Measurements from ENCODE around the gene ASAP2.

Gene ASAP2

GRCh38 chr2:9287400-9288045 lies 80.9 kb downstream of the ASAP2 start:
- TF ChIP-seq CTCF (IDR thresholded peaks at IDR 0.05; ENCODE audit: extremely low read depth, insufficient read depth, missing control alignments) = no peak
- no peak for DNase-seq (ENCODE audit: low spot score)
- in situ Hi-C loops (cut with MboI; ENCODE audit: low pct_unique_long_range_greater_than_20kb, low sequenced_read_pairs, unreplicated experiment) = no loop called here

- DNase-seq (ENCODE audit: low spot score) = no peak
- in situ Hi-C loops (cut with MboI; ENCODE audit: low pct_unique_long_range_greater_than_20kb, low sequenced_read_pairs, unreplicated experiment) = no loop called here
- TF ChIP-seq CTCF (IDR thresholded peaks at IDR 0.05; ENCODE audit: extremely low read depth, insufficient read depth, missing control alignments) = no peak
These were observed 81.6 kb downstream of the ASAP2 start for GRCh38 chr2:9288233-9288632.

GRCh38 chr2:9288681-9289338 lies 82.2 kb downstream of the ASAP2 start:
- no peak for DNase-seq (ENCODE audit: low spot score)
- in situ Hi-C loops (cut with MboI; ENCODE audit: low pct_unique_long_range_greater_than_20kb, low sequenced_read_pairs, unreplicated experiment) = no loop called here
- no peak for TF ChIP-seq CTCF (IDR thresholded peaks at IDR 0.05; ENCODE audit: extremely low read depth, insufficient read depth, missing control alignments)

- no peak for DNase-seq (ENCODE audit: low spot score)
- no peak for TF ChIP-seq CTCF (IDR thresholded peaks at IDR 0.05; ENCODE audit: extremely low read depth, insufficient read depth, missing control alignments)
- in situ Hi-C loops (cut with MboI; ENCODE audit: low pct_unique_long_range_greater_than_20kb, low sequenced_read_pairs, unreplicated experiment) = no loop called here
These were observed 84.7 kb downstream of the ASAP2 start for GRCh38 chr2:9291331-9291730.

- no peak for DNase-seq (ENCODE audit: low spot score)
- in situ Hi-C loops (cut with MboI; ENCODE audit: low pct_unique_long_range_greater_than_20kb, low sequenced_read_pairs, unreplicated experiment) = no loop called here
These were observed 85.3 kb downstream of the ASAP2 start for GRCh38 chr2:9291866-9292265.

GRCh38 chr2:9292426-9292825 lies 85.8 kb downstream of the ASAP2 start:
- no peak for TF ChIP-seq CTCF (IDR thresholded peaks at IDR 0.05; ENCODE audit: extremely low read depth, insufficient read depth, missing control alignments)
- in situ Hi-C loops (cut with MboI; ENCODE audit: low pct_unique_long_range_greater_than_20kb, low sequenced_read_pairs, unreplicated experiment) = no loop called here
- DNase-seq (ENCODE audit: low spot score) = no peak

More at GRCh38 chr2:9291866-9292265, 85.3 kb downstream of the ASAP2 start:
- no peak for TF ChIP-seq CTCF (IDR thresholded peaks at IDR 0.05; ENCODE audit: extremely low read depth, insufficient read depth, missing control alignments)

Data from GM13977 (cell line).